ENCODE results near the gene PLEKHA6. TPM values are rescaled to one million over a fixed set of nuclear protein-coding genes. Genes with fewer than 3 reads are reported as not detected.

PLEKHA6 gene, protein sequence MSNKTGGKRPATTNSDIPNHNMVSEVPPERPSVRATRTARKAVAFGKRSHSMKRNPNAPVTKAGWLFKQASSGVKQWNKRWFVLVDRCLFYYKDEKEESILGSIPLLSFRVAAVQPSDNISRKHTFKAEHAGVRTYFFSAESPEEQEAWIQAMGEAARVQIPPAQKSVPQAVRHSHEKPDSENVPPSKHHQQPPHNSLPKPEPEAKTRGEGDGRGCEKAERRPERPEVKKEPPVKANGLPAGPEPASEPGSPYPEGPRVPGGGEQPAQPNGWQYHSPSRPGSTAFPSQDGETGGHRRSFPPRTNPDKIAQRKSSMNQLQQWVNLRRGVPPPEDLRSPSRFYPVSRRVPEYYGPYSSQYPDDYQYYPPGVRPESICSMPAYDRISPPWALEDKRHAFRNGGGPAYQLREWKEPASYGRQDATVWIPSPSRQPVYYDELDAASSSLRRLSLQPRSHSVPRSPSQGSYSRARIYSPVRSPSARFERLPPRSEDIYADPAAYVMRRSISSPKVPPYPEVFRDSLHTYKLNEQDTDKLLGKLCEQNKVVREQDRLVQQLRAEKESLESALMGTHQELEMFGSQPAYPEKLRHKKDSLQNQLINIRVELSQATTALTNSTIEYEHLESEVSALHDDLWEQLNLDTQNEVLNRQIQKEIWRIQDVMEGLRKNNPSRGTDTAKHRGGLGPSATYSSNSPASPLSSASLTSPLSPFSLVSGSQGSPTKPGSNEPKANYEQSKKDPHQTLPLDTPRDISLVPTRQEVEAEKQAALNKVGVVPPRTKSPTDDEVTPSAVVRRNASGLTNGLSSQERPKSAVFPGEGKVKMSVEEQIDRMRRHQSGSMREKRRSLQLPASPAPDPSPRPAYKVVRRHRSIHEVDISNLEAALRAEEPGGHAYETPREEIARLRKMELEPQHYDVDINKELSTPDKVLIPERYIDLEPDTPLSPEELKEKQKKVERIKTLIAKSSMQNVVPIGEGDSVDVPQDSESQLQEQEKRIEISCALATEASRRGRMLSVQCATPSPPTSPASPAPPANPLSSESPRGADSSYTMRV
- 20.8 and 36.3 TPM in 2 replicates for total RNA-seq (2014; rRNA removed; shearing (Covaris generic); ENCODE audit: low replicate concordance)

DNA sequence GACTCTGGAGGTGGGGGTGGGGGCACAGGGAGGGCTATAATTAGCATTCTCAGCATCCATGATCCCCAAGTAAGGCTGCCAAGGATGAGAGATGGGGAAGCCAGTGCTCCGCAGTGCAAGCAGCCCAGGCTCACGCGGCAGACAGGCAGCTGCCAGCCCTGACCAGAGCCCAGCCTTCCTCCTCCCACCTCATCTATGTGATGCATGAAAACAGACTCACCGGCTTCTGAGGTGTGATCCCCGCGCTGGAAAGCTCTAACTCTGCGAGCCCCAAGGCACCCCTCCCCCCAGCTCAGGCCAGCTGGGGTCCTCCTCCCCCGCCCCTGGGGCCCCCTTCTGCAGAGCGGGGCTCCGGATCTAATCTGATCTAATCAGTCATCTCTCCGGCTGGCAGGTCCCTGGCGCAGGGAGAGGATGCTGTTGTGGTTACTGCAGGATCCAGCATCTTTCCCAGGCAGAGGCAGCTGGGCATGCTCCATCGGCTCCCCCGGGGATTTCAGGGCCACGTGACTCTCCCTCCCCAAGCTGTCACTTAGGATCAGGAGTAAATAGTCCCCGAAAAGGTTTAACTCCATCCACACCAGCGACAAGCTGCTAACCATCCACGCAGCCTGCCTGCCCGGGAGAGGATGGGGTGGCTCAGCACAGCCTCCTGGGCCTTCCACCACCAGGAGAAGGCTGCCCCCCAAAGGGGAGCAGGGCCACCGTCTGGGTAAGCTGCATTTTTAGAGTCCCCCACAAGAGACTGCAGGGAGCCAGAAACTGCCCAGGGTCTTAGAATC, at the start of gene PLEKHA6:
Gene PLEKHA6, minus strand, starts transcription at position 456 of the 782 bp plus-strand sequence. CDS start 86,202 bp downstream, outside the sequence.
- DNase-seq (ENCODE audit: low read depth), result no peak
- in situ Hi-C loops (cut with HindIII; ENCODE audit: low pct_unique_long_range_greater_than_20kb, low sequenced_read_pairs), result no loop called here

DNA sequence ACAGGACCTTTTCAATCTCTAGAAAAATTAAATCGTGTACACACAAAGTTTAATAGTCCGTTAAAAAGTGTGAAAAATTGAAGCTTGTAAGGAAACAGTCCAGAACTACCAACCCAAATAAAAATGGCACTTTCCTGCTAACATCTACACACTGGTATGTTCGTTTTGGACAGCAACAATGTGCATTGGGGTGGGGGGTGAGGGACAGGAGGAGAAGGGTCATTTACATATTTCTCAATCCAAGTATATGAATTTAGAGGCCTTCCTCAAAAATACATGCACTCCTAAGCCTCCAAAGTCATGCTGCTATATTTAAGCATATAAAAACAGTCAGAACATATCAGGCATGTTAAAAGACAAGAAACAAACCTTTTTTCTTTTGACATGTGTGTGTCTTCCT, 49.4 kb upstream of the PLEKHA6 start:
- no peak for DNase-seq (ENCODE audit: low read depth)
- in situ Hi-C loops (cut with HindIII; ENCODE audit: low pct_unique_long_range_greater_than_20kb, low sequenced_read_pairs), result no loop called here

DNA sequence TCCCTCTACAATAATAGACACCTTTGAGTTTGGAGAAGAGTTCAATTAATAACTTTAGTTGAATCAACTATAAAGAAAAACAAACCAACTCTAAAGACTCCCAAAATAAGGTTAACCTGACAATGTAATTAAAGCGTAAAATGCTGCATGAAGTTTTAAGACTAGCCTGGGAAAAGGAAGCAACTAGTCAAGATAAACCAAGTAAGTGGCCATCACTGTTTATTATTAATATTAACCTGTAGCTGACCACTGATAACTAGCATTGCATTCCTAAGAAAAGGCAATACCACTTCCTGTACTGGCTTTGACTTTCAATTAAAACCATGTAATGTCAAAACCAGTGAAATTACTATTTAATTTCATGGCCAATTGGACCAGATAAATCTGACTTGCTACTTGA, 48.9 kb upstream of the PLEKHA6 start:
- in situ Hi-C loops (cut with HindIII; ENCODE audit: low pct_unique_long_range_greater_than_20kb, low sequenced_read_pairs), result no loop called here
- DNase-seq (ENCODE audit: low read depth), result no peak

DNA sequence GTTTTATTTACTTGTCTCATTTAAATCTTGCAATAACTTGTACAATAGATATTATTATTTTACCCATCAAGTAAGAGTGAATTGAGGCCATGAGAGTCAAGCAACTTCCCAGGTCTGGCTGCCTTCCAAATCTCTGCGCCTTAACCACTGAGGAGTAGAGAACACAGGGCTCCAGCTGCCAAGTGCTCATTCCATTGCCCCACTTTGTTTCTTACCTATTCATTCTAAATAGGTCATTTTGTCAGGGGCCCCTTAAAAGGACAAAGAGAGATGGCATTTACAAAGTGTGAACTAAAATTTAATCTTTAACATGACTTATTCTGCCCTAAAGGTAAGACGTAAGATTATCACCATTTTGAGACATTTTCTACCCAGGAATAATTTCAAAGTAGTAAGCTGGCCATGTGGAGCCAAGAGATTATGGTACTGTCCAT, 48.4 kb upstream of the PLEKHA6 start:
- in situ Hi-C loops (cut with HindIII; ENCODE audit: low pct_unique_long_range_greater_than_20kb, low sequenced_read_pairs), result no loop called here
- no peak for DNase-seq (ENCODE audit: low read depth)

DNA sequence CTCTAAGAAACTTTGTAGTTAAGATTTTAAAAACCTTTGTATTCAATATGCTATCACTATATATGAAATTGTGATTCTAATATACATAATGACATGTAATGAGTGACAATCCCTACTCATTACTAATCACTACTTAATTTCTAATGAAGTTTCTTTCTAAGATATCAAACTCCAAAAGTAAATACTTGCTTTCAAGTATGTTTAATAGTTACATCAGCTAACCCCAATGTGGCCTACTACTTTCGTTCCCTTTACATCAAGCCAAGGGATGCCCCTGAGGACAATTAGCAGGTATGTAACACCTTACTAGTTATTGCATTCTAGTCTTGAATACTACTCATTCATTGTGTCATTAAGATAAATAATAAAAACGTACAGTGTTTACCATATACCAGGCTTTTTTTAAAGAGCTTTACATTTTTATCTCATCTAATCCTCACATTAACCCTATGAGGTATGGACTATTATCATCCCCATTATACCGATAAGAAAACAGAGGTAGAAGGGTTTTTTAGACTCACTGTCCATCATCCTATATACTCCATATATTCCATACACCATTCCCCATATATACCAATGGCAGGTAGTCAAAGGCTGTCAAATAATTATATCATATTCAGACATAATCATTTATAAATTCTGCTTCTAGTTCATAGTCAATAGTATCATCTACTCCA, 47.7 kb upstream of the PLEKHA6 start:
- no peak for DNase-seq (ENCODE audit: low read depth)
- in situ Hi-C loops (cut with HindIII; ENCODE audit: low pct_unique_long_range_greater_than_20kb, low sequenced_read_pairs), result no loop called here

DNA sequence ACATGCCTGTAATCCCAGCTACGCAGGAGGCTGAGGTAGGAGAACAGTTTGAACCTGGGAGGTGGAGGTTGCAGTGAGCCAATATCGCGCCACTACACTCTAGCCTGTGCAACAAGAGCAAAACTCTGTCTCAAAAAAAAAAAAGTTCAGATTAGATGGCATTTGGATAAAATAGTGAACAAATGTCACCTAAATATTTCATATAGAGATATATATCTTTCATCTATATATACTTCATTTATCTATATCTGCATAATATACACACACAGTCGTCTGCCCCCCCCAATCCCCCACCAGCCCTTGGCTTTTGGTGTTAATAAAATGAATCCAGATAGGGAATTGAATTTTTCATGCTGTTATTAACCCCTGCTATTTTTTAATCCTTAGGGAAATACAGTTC, 46.9 kb upstream of the PLEKHA6 start:
- in situ Hi-C loops (cut with HindIII; ENCODE audit: low pct_unique_long_range_greater_than_20kb, low sequenced_read_pairs), result no loop called here
- no peak for DNase-seq (ENCODE audit: low read depth)

DNA sequence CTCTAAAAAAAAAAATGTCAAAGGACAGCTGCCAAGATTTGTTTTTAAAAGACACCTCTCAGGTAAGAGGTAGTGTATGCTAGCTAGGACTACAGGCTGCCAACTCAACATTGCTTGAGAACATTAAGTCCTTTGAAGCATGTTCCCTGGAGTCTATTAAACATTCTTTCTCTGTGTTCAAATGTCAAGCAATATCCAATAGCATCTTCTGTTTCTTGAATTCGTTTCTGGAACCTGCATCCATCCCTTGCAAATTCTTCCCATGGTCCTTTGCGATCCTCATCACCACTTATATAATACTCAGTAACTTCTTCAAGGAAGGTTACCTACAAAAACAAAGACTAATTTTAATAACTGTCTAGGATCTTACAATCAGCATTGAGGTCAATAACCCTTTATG, 46.3 kb upstream of the PLEKHA6 start:
- in situ Hi-C loops (cut with HindIII; ENCODE audit: low pct_unique_long_range_greater_than_20kb, low sequenced_read_pairs), result no loop called here
- no peak for DNase-seq (ENCODE audit: low read depth)

DNA sequence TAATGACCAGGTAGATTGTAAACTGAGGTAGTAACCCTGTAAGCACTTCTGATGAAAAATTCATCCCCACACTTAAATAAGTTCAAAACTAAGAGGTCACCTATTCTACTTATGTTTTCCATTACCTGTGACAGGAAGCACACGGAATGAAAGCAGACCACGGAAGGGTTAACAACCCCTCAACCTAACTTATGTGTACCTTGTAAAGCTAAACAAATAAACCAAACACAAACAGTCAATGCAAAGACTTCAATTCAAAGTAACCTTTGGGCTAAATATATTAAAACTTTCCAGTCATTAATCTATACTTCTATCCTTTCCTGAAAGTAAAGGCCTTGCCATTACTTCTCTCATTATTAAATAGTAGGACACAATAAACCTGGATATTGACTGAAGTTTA, 44.9 kb upstream of the PLEKHA6 start:
- DNase-seq (ENCODE audit: low read depth), result no peak
- in situ Hi-C loops (cut with HindIII; ENCODE audit: low pct_unique_long_range_greater_than_20kb, low sequenced_read_pairs), result no loop called here

DNA sequence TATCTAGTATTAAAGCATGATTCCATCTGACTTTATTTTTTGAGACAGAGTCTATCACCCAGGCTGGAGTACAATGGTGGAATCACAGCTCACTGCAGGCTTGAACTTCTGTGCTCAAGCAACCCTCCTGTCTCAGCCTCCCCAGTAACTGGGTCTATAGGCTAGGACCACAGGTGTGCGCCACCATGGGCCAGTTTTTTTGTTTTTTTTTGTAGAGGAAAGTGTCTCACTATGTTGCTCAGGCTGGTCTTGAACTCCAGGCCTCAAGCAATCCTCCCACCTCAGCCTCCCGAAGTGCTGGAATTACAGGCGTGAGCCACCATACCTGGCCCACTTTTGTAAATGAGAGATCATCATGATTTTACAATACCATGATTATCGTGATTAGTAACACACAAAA, 42.7 kb upstream of the PLEKHA6 start:
- DNase-seq (ENCODE audit: low read depth), result no peak
- in situ Hi-C loops (cut with HindIII; ENCODE audit: low pct_unique_long_range_greater_than_20kb, low sequenced_read_pairs), result no loop called here

DNA sequence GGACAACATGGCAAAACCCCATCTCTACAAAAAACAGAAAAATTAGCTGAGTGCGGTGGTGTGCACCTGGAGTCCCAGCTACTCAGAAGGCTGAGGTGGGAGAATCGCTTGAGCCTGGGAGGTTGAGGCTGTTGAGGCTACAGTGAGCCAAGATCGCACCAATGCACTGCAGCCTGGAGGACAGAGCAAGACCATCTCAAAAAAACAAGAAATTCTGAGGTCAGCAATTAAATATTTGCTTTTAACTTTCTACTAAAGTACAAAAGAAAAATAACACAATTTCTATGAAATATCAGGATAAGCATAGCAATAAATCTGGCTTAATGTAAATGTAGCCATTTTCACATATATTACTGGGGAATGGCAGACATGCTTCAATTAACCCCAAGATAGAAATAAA, 42.0 kb upstream of the PLEKHA6 start:
- DNase-seq (ENCODE audit: low read depth), result no peak
- in situ Hi-C loops (cut with HindIII; ENCODE audit: low pct_unique_long_range_greater_than_20kb, low sequenced_read_pairs), result no loop called here

DNA sequence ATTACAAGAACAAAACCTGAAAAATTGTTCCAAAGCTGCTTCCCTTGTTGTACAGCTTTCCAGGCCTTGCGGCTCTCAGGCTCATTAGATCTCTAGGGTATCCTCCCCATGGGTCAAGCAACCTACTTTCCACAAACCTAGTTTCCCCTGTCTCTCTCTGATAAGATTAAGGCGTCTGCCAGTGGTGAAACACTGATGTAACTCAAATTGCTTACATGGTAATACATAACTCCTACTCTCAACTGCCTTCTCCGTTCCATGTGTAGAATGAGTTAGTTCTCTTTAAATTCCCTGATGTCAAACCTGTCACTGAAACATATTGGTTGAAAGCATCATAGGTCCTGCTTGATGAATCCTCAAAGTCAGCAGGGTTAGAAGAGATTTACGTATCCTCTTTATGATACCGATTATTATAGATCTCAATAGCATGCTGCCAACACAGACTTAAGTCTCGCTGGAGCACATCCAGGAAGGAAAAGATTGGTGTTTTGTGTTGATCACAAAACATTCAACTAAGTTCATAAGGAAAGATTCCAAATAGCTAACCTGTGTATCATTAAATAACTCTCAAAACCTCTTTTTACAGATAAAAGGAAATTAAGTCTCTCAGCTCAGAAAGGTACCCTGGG, 41.3 kb upstream of the PLEKHA6 start:
- in situ Hi-C loops (cut with HindIII; ENCODE audit: low pct_unique_long_range_greater_than_20kb, low sequenced_read_pairs), result no loop called here
- no peak for DNase-seq (ENCODE audit: low read depth)

DNA sequence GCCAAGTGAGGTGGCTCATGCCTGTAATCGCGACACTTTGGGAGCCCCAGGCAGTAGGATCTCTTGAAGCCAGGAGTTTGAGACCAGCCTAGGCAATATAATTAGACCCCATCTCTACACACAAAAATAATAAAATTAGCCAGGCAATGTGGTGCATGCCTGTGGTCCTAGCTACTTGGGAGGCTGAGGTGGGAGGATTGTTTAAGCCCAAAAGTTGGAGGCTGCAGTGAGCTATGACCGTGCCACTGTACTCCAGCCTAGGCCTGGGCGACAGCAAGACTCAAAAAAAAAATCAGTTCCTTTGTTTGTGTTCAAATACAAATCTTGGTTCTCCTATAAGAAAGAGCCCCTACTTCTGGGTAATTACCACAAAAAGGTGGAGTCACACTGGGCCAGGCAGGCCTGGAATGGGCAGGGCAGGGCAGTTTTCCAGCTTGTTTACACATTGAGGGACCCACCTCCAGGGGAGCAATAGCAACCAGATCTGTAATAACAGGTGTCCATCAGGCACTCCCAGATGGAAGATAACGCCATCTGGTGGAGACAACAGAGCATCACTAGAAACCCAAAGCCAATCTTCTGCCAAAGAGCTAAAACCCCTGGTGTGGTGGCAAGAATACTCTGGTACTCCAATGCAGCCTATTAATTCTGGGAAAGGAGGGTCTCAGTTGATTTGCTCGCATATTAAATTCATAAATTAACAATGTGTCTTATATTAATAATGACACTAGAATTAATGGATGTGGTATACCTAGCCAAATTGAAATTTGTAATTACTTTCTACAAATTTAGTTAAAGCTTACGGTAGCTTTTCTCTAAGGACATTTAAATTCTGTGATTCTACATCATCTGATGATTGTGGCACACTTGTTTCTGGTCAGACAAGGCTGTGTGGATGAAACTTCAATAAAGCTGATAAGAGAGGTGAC, 38.7 kb upstream of the PLEKHA6 start:
- peak; percentile 78 for DNase-seq (ENCODE audit: low read depth)
- in situ Hi-C loops (cut with HindIII; ENCODE audit: low pct_unique_long_range_greater_than_20kb, low sequenced_read_pairs), result no loop called here

DNA sequence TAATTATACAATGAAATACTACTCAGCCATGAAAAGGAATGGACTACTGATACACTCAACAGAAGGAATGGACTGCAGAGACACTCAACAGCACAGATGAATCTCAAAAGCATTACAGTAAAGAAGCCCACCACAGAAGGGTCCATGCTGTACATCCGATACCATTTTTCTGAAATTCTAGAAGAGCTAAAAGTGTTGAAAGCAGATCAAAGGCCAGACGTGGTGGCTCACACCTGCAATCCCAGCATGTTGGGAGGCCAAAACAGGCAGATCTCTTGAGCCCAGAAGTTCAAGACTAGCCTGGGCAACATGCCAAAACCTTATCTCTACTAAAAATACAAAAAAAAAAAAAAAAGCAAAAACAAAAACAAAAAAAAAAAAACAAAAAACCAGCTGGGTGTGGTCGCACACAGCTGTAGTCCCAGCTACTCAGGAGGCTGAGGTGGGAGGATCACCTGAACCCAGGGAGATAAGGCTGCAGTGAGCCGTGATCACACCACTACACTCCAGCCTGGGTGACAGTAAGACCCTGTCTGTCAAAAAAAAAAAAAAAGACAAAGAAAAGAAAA, 36.4 kb upstream of the PLEKHA6 start:
- in situ Hi-C loops (cut with HindIII; ENCODE audit: low pct_unique_long_range_greater_than_20kb, low sequenced_read_pairs), result no loop called here
- no peak for DNase-seq (ENCODE audit: low read depth)

DNA sequence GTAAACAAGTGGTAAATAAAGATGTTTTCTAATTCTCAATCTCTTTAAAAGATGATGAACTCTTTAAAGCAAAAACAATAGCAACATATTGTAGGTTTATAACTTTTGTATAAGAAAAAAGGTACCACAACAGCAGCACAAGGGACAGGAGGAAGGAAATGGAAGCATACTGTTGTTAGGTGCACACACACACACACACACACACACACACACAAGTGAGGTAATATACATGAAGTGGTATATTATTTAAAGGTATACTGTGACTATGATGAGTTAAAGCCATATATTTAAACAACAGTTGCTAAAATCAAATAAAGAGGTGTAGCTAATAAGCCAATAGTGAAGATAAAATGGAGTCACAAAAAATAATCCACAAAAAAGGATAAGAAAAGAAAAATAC, 31.9 kb upstream of the PLEKHA6 start:
- in situ Hi-C loops (cut with HindIII; ENCODE audit: low pct_unique_long_range_greater_than_20kb, low sequenced_read_pairs), result no loop called here
- DNase-seq (ENCODE audit: low read depth), result no peak

DNA sequence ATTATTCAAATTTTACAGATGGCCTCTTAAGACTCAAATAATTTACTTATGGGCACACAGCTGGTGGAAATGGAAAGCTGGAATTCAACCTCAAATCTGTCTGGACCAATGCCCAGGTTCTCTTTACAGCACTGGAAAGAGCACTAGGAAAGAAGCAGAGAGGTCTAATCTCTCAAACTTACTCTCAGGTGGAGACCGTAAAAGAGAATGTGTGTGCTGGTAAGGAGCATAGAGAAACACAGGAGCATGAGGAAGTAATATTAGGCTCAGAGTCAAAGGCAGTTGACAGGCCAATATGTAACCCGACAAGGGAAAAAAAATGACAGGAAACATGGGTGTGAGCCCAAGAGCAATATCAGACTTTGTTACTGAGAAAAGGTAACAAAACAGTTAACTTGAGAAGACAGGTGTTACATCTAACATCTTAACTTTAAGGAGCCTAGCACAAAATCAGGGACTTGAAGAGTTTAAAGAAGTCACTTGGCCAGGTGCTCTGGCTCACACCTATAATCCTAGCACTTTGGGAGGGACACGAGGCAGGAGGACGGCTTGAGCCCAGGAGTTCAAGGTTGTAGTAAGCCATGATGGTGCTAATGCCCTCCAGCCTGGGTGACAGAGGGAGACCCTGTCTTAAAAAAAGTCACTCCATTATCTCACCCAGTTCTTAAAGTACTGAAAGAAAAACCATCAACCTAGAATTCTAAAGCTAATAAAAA, 31.2 kb upstream of the PLEKHA6 start:
- no peak for DNase-seq (ENCODE audit: low read depth)
- in situ Hi-C loops (cut with HindIII; ENCODE audit: low pct_unique_long_range_greater_than_20kb, low sequenced_read_pairs), result no loop called here

DNA sequence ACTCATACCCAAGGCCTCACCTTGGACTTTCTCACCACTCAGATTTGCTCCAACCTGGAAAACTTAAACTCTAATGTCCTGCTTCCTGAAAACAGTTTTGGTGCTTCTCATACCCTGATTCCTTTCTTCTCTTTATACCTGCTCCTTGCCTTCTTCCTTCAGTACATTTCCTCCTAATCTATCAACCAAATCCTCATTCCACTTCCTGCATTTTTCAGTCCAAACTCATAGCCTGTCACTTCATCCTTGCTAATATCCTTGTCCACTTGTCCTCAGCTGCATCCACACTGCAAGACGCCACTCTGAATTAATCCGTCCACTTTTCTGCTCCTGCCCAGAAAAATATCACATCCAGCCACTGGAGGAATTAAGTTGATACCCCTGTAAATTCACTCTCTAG, 26.0 kb upstream of the PLEKHA6 start:
- DNase-seq (ENCODE audit: low read depth), result no peak
- in situ Hi-C loops (cut with HindIII; ENCODE audit: low pct_unique_long_range_greater_than_20kb, low sequenced_read_pairs), result no loop called here

All from Caki2 (cell line).